Measurements from ENCODE around the gene CDC42BPA.

Gene CDC42BPA

GRCh38 chr1:227330279-227331076, 12.2 kb upstream of the CDC42BPA start:
- DNase-seq = no peak

DNA sequence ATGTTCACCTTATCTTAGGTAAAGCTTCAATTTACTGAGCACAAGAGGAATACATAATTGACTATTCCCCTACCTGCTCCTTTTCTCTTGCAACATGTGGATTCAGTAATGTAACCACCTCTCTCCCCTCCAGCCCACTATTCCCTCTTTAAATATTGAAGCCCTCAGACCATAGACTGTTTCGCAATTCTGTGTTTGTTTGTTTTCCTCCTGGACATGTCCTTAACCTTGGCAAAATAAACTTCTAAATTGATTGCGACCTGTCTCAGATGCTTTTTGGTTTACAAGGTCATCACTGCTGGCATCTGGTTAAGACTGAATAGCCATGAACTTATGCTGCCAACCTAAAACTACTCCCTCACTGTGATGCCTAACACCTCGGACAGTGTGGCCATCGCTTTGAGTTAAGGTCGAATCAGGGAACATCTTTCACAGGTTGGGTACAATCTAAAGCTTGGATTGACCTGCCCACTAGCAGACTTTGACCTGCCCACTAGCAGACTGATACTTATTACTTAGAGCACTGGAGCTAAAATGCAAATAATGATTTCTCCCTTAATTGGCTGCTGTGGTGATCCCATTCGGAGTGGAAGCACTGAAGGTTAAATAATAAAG, 10.2 kb upstream of the CDC42BPA start:
- no peak for DNase-seq

- no peak for DNase-seq
Measured at GRCh38 chr1:227325156-227325555, 6.9 kb upstream of the CDC42BPA start.

DNA sequence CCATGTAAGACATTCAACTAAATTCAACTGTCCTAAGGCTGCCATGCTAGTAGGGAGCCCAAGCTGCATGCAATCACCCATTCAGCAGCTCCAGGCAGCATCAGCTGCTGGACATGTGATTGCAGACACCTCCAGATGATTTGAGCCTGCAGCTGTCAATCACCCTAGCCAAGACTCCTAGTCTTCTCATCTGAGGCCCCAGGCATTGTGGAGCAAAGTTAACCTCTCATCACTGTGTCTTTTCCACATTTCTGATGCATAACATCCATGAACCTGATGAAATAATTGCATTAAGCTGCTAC, 5.6 kb upstream of the CDC42BPA start:
- DNase-seq = no peak

GRCh38 chr1:227323171-227323966, 5.1 kb upstream of the CDC42BPA start:
- DNase-seq = no peak

DNA sequence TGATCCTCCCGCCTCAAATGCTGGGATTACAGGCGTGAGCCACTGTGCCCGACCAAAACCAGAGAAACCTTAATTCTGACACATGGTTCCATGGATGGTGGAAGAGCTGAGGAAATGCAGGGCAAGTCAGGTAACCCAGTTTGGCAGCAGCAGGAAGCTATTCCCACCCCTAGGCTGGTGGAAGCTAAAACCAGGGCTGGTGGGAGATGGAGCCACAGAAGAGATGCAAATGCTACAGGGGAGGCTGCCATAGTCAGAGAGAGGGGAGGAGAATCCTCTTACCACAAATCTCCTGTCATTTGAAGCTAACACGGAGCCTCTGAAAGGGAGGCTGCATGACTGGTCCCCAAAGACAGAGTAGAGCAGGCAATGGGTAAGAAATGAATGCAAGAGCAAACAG, 4.1 kb upstream of the CDC42BPA start:
- DNase-seq = no peak

GRCh38 chr1:227321035-227321434, 2.7 kb upstream of the CDC42BPA start:
- no peak for DNase-seq

GRCh38 chr1:227320476-227320875, 2.2 kb upstream of the CDC42BPA start:
- no peak for DNase-seq

DNA sequence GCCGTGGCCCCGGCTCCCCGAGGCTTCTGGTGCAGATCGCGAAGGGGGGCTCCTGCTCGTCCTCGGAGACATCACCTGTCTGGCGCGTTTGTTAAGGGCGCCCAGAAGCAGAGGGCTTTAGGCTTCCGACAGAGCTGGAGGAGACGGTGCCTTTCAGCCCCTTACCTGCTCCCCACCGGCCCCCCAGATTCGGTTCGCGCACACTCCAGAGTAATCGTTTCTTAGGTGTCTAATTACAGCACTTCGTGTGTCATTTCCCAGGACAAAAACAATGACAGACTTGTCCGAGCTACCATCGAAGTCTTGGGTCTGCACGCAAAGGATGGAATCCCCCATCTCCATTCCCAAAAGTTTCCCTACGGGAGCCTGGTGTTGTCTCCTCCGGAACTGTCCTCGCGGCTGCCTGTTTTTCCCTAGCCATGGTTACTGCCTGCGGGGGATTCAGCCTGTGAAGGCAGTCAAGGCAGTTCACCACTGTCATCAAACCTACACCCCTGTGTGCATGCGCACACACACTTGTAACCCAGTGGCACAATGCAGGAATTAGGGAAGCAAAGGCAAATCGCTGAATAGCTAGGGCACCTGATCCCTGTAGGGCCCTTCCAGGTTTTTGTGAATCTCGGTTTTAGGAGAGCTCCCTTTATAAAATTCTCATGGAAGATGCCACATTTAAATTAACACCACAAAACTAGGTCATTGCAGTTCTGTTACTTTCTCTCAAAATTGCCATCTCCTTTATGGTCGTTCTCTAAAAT, 738 bp upstream of the CDC42BPA start:
- peak; percentile 5 for DNase-seq

DNA sequence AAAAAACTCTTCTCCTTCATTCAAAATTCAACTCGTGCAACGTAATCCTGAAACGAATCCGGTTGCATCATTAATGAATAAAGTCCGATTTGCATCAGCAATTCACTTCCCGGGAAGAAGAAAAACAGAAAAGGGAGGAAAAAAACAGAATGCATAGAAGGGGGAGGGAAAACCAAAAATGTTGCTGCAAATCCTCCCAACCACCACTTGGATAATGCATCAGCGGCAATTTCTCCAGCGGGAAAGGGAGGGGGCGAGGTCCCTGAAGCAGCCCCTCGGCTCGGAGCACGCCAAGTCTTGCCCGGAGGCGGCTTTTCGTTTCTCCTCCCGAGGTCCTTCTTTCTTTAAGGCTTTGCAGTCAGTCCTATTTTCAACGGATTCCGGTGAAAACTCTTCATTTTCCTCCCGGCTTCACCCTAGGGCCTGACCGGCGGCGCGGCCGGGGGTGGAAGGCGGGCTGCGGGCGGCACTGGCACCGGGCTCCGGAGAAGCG, 723 bp downstream of the CDC42BPA start:
- peak; percentile 21 for DNase-seq

DNA sequence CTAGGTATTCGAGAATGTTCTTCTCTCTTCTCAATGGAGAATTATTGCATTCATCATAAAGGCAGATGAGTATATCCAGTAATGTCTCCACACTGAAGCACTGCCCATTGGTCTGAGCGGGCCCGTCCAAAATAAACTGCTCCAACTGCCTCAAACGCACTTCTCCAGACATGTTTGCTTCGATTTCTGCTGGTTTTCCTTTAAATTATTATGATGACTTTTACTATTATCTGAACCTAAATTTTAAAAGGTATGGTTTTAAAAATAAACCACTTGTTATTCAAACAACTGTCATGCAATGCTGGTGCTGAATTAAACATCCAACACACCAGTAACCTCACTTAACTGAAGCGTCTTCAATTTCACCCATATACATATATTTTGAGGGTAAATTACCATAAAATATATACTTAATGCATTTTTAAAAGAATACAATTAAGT, 1.3 kb downstream of the CDC42BPA start:
- DNase-seq = no peak

- no peak for DNase-seq
Measured at GRCh38 chr1:227316456-227316855, 1.8 kb downstream of the CDC42BPA start.

GRCh38 chr1:227315629-227316346, 2.5 kb downstream of the CDC42BPA start:
- DNase-seq = peak; percentile 10

GRCh38 chr1:227314014-227314848, 4.1 kb downstream of the CDC42BPA start:
- no peak for DNase-seq

DNA sequence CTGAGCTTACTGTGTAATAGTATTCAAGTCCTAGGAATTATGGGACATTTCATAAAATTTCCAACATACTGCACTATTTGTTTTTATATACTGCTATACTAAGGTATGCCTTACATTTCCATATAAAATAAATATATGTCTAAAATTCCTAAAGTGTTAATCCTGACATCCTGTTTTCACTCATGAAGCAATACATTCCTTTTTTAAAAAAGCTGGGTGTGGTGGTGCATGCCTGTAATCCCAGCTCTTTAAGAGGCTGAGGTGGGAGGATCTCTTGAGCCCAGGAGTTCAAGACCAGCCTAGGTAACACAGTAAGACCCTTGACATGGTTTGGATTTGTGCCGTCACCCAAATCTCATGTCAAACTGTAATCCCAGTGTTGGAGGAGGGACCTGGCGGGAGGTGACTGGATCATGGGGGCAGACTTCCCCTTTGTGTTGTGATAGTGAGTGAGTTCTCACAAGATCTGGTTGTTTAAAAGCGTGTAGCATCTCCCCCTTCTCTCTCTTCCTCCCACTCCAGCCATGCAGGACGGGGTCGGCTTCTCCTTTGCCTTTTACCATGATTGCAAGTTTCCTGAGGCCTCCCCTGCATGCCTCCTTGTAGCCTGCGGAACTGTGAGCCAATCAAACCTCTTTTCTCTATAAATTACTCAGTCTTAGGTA, 5.8 kb downstream of the CDC42BPA start:
- DNase-seq = no peak

- DNase-seq = no peak
Measured at GRCh38 chr1:227311389-227312001, 6.8 kb downstream of the CDC42BPA start.

GRCh38 chr1:227308367-227309336, 9.6 kb downstream of the CDC42BPA start:
- no peak for DNase-seq

GRCh38 chr1:227306689-227307088, 11.6 kb downstream of the CDC42BPA start:
- no peak for DNase-seq
